HEK293T (cell line): ENCODE measurements around the gene LYZL4.

Experiments
- ARNT ChIP-seq: fragments of 450-650 bp; IDR thresholded peaks from 2 replicates; pipeline ENCODE4 v1.6.1; 2017; ENCODE audit warnings: mild to moderate bottlenecking
- BHLHE40 ChIP-seq: fragments of 450-650 bp; IDR thresholded peaks from 2 replicates; pipeline ENCODE4 v1.6.1; 2016; ENCODE audit warnings: mild to moderate bottlenecking, moderate library complexity, borderline replicate concordance
- ELF4 ChIP-seq: fragments of 450-650 bp; IDR thresholded peaks from 2 replicates; pipeline ENCODE4 v1.6.1; 2017; ENCODE audit warnings: antibody characterized with exemption
- FOXA1 ChIP-seq: fragments of 450-650 bp; IDR thresholded peaks from 2 replicates; pipeline ENCODE4 v1.6.1; 2016; ENCODE audit warnings: mild to moderate bottlenecking
- FOXK2 ChIP-seq: fragments of 450-650 bp; IDR thresholded peaks from 2 replicates; pipeline ENCODE4 v1.6.1; 2016; ENCODE audit warnings: mild to moderate bottlenecking
- FOXM1 ChIP-seq: fragments of 450-650 bp; IDR thresholded peaks from 2 replicates; pipeline ENCODE4 v1.6.1; 2017; ENCODE audit warnings: mild to moderate bottlenecking, borderline replicate concordance
- HDGF ChIP-seq: fragments of 450-650 bp; IDR thresholded peaks from 2 replicates; pipeline ENCODE4 v1.6.1; 2017; ENCODE audit warnings: antibody characterized with exemption, borderline replicate concordance
- L3MBTL2 ChIP-seq: fragments of 450-650 bp; conservative IDR thresholded peaks from 2 replicates; pipeline ENCODE4 v1.6.1; 2016; ENCODE audit warnings: mild to moderate bottlenecking
- NFRKB ChIP-seq: fragments of 450-650 bp; IDR thresholded peaks from 2 replicates; pipeline ENCODE4 v1.6.1; 2016; ENCODE audit warnings: mild to moderate bottlenecking, moderate library complexity
- SP1 ChIP-seq: fragments of 450-650 bp; IDR thresholded peaks from 2 replicates; pipeline ENCODE4 v1.6.1; 2017
- SUZ12 ChIP-seq: fragments of 450-650 bp; IDR thresholded peaks from 2 replicates; pipeline ENCODE4 v1.6.1; 2016; ENCODE audit warnings: mild to moderate bottlenecking
- TARDBP ChIP-seq: fragments of 450-650 bp; IDR thresholded peaks from 2 replicates; pipeline ENCODE4 v1.6.1; 2016
- ZNF384 ChIP-seq: fragments of 450-650 bp; IDR thresholded peaks from 2 replicates; pipeline ENCODE4 v1.6.1; 2016
- TF ChIP-seq, protein P1 (sequence below): fragments of 450-650 bp; IDR thresholded peaks from 2 replicates; pipeline ENCODE4 v1.6.1; 2016

DNA sequence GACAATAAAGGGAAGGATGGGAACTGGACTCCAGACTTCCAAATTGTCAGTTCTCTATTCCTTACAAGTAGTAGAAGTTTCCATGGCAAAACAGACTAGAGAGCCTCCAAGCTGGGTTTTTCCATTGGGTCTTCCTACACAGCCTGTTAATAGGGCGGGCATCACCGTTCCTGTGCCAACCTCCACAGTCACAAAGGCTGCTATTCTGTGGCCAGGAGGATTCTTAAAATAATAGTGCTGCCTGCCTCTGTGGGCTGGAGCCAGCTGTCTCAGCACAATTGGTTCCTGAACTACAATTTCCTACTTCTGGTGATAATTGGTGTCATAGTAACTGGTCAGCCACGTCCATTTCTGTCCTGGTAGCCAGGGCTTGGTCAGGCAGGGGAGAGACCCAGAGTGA is 38.6 kb downstream of the LYZL4 start:
- no peak for TF ChIP-seq FOXA1
- no peak for TF ChIP-seq BHLHE40
- no peak for TF ChIP-seq NFRKB
- TF ChIP-seq SP1 = no peak
- no peak for TF ChIP-seq FOXM1
- no peak for TF ChIP-seq ZNF384
- no peak for TF ChIP-seq HDGF
- TF ChIP-seq, protein P1, sequence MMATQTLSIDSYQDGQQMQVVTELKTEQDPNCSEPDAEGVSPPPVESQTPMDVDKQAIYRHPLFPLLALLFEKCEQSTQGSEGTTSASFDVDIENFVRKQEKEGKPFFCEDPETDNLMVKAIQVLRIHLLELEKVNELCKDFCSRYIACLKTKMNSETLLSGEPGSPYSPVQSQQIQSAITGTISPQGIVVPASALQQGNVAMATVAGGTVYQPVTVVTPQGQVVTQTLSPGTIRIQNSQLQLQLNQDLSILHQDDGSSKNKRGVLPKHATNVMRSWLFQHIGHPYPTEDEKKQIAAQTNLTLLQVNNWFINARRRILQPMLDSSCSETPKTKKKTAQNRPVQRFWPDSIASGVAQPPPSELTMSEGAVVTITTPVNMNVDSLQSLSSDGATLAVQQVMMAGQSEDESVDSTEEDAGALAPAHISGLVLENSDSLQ = no peak
- TF ChIP-seq SUZ12 = no peak
- TF ChIP-seq FOXK2 = no peak
- TF ChIP-seq ELF4 = no peak
- TF ChIP-seq TARDBP = no peak
- TF ChIP-seq L3MBTL2 = no peak
- TF ChIP-seq ARNT = no peak
